ENCODE results near the gene MTMR11.

- no peak for TF ChIP-seq EZH2 (IDR thresholded peaks at IDR 0.05; ENCODE audit: borderline replicate concordance)
- no peak for TF ChIP-seq CTCF (IDR thresholded peaks at IDR 0.05; ENCODE audit: poor library complexity)
- TF ChIP-seq EZH2phosphoT487 (IDR thresholded peaks at IDR 0.05; ENCODE audit: low read depth, severe bottlenecking, unreplicated experiment), result no peak
Measured at GRCh38 chr1:149925751-149926150, 10.9 kb downstream of the MTMR11 start.
